ENCODE measurements around the gene SMIM38. TPM values are rescaled to one million over a fixed set of nuclear protein-coding genes. Genes with fewer than 3 reads are reported as not detected.

SMIM38 gene
- total RNA-seq, 2 experiments from 2014 or later: 1.5 to 1.8 TPM

DNA sequence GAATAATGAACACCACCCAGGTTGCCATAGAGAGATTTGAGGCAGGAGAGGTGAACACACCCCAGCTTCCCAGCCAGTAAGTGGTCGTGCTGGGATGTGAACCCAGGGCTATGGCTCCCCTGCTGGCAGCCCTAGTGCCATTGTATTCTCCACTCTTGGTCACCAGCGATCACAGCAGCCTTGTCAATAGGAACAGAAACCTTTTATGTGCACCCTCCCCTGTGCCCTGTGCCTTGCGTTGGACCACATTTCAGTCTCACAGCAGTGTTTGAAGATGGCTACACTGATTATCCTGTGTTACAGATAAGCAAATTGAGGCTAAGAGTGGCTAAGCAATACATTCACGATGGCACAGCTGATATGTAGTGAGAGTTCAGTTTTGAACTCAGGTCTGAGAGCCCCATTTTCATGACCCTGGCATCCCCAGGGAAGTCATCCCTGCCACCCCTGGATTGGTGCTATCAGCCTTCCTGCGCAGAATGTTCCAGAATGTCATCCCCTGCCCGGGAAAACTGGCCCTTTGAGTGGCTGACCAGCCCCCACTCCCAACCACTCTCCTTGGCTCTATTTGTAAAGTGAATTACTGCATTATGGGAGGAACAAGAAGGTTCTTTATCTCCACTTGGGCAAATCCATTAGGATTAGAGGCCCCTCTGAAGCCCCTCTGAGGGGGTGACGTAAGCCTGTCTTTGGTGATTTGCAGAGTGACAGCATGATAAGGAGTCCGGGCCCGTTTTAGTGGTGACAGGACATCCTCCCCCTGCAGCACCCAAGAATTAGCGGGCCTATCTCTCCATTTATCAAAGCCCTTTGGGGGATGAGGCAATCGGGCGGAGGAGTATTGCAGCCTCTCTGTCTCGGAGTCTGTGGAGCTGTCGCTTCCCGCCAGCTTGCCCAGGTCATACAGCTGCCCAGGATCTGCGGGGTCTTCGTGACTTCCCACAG lies 30.9 kb downstream of the SMIM38 start:
- intact Hi-C loops (cut with micrococcal nuclease): no loop called here
- POLR2A ChIA-PET: no interaction called here
- Mint-ChIP-seq H3K4me3 (no peak overlapping the region), H3K9me3 (peaks cover 12% of the 10 kb centered on the region), H3K4me1 (ENCODE audit: low read depth) (peaks cover 4% of the 10 kb centered on the region), H3K27ac (no peak overlapping the region), H3K27me3 (peaks cover under 1% of the 10 kb centered on the region), H3K36me3 (peaks cover 2% of the 10 kb centered on the region)
- no peak for DNase-seq
- CTCF ChIA-PET: no interaction called here

GRCh38 chr11:69187540-69188065 lies 31.9 kb downstream of the SMIM38 start:
- DNase-seq: no peak
- peaks cover 12% of the 10 kb centered on the region for H3K9me3 Mint-ChIP-seq
- H3K27me3 Mint-ChIP-seq: no peaks in the 10 kb centered on the region
- POLR2A ChIA-PET: no interaction called here
- H3K36me3 Mint-ChIP-seq: peaks cover 2% of the 10 kb centered on the region
- no peak overlapping the region for H3K4me3 Mint-ChIP-seq
- H3K4me1 Mint-ChIP-seq (ENCODE audit: low read depth): peaks cover 5% of the 10 kb centered on the region
- no peak overlapping the region for H3K27ac Mint-ChIP-seq
- CTCF ChIA-PET: no interaction called here
- intact Hi-C loops (cut with micrococcal nuclease): no loop called here

DNA sequence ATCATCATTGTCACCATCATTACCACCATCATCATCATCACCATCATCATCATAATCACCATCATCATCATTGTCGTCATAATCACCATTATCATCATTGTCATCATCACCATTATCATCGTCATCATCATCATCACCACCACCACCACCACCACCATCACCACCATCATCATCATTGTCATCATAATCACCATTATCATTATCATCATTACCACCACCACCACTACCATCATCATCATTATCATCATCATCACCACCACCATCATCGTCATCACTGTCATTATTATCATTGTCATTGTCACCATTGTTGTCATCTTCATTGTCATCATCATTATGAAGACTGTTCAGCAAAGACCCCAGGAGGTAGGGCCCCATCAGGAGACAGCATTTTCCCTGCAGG lies 33.3 kb downstream of the SMIM38 start:
- ChIA-PET POLR2A (no interaction called here), CTCF (no interaction called here)
- no peak for DNase-seq
- Mint-ChIP-seq H3K9me3 (peaks cover 12% of the 10 kb centered on the region), H3K4me3 (no peak overlapping the region), H3K27me3 (no peaks in the 10 kb centered on the region), H3K36me3 (peaks cover 2% of the 10 kb centered on the region), H3K4me1 (ENCODE audit: low read depth) (peaks cover 3% of the 10 kb centered on the region), H3K27ac (no peak overlapping the region)
- intact Hi-C loops (cut with micrococcal nuclease): no loop called here

- Mint-ChIP-seq H3K4me1 (ENCODE audit: low read depth) (peaks cover 3% of the 10 kb centered on the region), H3K4me3 (no peak overlapping the region), H3K27me3 (no peaks in the 10 kb centered on the region), H3K9me3 (peaks cover 12% of the 10 kb centered on the region), H3K36me3 (peaks cover 2% of the 10 kb centered on the region), H3K27ac (no peak overlapping the region)
- CTCF ChIA-PET: no interaction called here
- intact Hi-C loops (cut with micrococcal nuclease): no loop called here
- POLR2A ChIA-PET: no interaction called here
- no peak for DNase-seq
Measured at GRCh38 chr11:69190796-69191536, 35.2 kb downstream of the SMIM38 start.

- H3K4me3 Mint-ChIP-seq: no peak overlapping the region
- DNase-seq: no peak
- H3K27me3 Mint-ChIP-seq: no peaks in the 10 kb centered on the region
- POLR2A ChIA-PET: no interaction called here
- no peak overlapping the region for H3K27ac Mint-ChIP-seq
- H3K9me3 Mint-ChIP-seq: peaks cover 11% of the 10 kb centered on the region
- intact Hi-C loops (cut with micrococcal nuclease): no loop called here
- peaks cover 2% of the 10 kb centered on the region for H3K36me3 Mint-ChIP-seq
- peaks cover 3% of the 10 kb centered on the region for H3K4me1 Mint-ChIP-seq (ENCODE audit: low read depth)
- CTCF ChIA-PET: no interaction called here
Measured at GRCh38 chr11:69192301-69192721, 36.6 kb downstream of the SMIM38 start.

- H3K27me3 Mint-ChIP-seq: no peaks in the 10 kb centered on the region
- ChIA-PET POLR2A (no interaction called here), CTCF (no interaction called here)
- H3K4me1 Mint-ChIP-seq (ENCODE audit: low read depth): peaks cover 3% of the 10 kb centered on the region
- H3K4me3 Mint-ChIP-seq: no peak overlapping the region
- DNase-seq: no peak
- no peaks in the 10 kb centered on the region for H3K36me3 Mint-ChIP-seq
- intact Hi-C loops (cut with micrococcal nuclease): no loop called here
- H3K9me3 Mint-ChIP-seq: peaks cover 3% of the 10 kb centered on the region
- H3K27ac Mint-ChIP-seq: no peak overlapping the region
Measured at GRCh38 chr11:69193151-69193550, 37.4 kb downstream of the SMIM38 start.

DNA sequence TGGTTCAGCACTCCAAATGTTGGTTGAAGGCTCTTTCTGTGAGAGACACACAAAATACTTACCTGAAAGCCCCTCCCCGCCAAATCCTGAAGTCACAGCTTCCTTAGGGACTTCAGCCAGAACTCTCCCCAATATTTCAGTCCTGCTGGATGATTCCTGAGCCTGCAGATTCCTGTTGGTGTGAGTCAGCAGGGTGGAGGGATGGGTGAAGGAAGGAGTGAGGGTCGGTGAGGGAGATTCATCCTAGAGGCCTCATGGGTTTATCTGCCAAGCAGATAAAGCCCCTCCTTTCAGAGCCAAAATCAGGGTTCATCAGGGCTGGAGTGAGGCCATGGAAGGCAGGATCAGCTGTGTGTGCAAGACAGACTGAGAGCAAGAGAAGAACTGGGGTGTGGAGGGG lies 37.9 kb downstream of the SMIM38 start:
- intact Hi-C loops (cut with micrococcal nuclease): no loop called here
- no peak for DNase-seq
- no peaks in the 10 kb centered on the region for H3K36me3 Mint-ChIP-seq
- CTCF ChIA-PET: no interaction called here
- no peaks in the 10 kb centered on the region for H3K27me3 Mint-ChIP-seq
- no peak overlapping the region for H3K27ac Mint-ChIP-seq
- H3K4me3 Mint-ChIP-seq: no peak overlapping the region
- peaks cover 3% of the 10 kb centered on the region for H3K4me1 Mint-ChIP-seq (ENCODE audit: low read depth)
- POLR2A ChIA-PET: no interaction called here
- no peaks in the 10 kb centered on the region for H3K9me3 Mint-ChIP-seq

GRCh38 chr11:69194396-69194795 lies 38.7 kb downstream of the SMIM38 start:
- DNase-seq: no peak
- Mint-ChIP-seq H3K4me3 (no peak overlapping the region), H3K36me3 (no peaks in the 10 kb centered on the region), H3K4me1 (ENCODE audit: low read depth) (peaks cover 4% of the 10 kb centered on the region), H3K9me3 (no peaks in the 10 kb centered on the region), H3K27ac (no peak overlapping the region), H3K27me3 (no peaks in the 10 kb centered on the region)
- intact Hi-C loops (cut with micrococcal nuclease): no loop called here
- ChIA-PET CTCF (no interaction called here), POLR2A (no interaction called here)

- no peaks in the 10 kb centered on the region for H3K36me3 Mint-ChIP-seq
- DNase-seq: no peak
- H3K4me3 Mint-ChIP-seq: no peak overlapping the region
- ChIA-PET POLR2A (no interaction called here), CTCF (no interaction called here)
- no peaks in the 10 kb centered on the region for H3K27me3 Mint-ChIP-seq
- intact Hi-C loops (cut with micrococcal nuclease): no loop called here
- peaks cover 6% of the 10 kb centered on the region for H3K4me1 Mint-ChIP-seq (ENCODE audit: low read depth)
- H3K9me3 Mint-ChIP-seq: no peaks in the 10 kb centered on the region
- no peak overlapping the region for H3K27ac Mint-ChIP-seq
Measured at GRCh38 chr11:69194956-69195355, 39.2 kb downstream of the SMIM38 start.

DNA sequence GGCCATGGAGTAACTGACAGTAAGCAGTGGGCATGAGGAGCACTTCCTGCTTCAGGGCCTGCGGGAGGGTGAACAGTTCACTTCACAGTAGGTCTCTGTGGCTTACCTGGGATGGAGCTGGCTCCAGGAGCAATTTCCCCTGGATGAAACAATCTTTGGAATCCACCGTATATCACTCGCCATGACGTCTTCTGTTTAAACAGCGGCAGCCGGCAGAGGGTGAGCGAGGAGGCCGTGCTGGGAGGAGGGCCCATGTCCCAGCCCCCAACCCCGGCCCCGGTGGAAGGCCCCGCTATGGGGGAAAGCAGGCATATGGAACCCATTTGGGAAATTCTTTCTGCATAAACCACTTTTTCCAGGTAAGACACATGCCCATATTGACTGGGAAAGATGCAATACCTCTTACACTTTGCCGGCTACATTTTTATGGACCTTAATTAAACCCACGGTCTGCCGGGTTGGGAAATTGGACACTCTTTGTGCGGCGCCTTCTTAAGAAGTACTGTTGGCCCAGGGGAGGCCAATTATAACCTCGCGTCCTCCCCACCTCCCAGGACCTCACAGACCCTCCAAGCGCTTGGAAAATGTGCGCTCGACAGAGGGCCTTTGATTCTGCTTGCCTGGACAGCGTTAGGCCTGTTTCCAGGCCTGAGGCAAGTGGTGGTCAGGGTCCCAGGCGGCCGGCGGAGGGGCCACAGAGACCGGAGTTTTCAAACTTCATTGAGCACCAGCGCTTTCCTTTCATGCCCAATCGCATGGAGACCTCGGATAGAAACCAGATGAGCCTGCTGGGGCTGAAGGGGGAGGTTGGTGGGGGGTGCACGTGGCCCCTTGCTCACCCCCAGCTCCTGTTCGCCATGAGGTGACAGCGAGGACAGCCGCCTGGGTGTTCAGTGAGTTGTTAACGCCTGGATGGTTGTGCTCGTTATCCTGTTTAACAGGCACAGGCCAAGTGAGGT lies 40.4 kb downstream of the SMIM38 start:
- DNase-seq: no peak
- Mint-ChIP-seq H3K4me1 (ENCODE audit: low read depth) (peaks cover 6% of the 10 kb centered on the region), H3K9me3 (no peaks in the 10 kb centered on the region), H3K4me3 (no peak overlapping the region), H3K36me3 (no peaks in the 10 kb centered on the region), H3K27me3 (no peaks in the 10 kb centered on the region), H3K27ac (no peak overlapping the region)
- ChIA-PET POLR2A (no interaction called here), CTCF (no interaction called here)
- intact Hi-C loops (cut with micrococcal nuclease): no loop called here

- ChIA-PET CTCF (no interaction called here), POLR2A (no interaction called here)
- H3K4me1 Mint-ChIP-seq (ENCODE audit: low read depth): peaks cover 6% of the 10 kb centered on the region
- intact Hi-C loops (cut with micrococcal nuclease): no loop called here
- no peaks in the 10 kb centered on the region for H3K36me3 Mint-ChIP-seq
- H3K27me3 Mint-ChIP-seq: no peaks in the 10 kb centered on the region
- no peaks in the 10 kb centered on the region for H3K9me3 Mint-ChIP-seq
- no peak overlapping the region for H3K4me3 Mint-ChIP-seq
- no peak for DNase-seq
- no peak overlapping the region for H3K27ac Mint-ChIP-seq
Measured at GRCh38 chr11:69196783-69197169, 41.0 kb downstream of the SMIM38 start.
